ENCODE results near the gene GCSH.

The GCSH gene

DNA sequence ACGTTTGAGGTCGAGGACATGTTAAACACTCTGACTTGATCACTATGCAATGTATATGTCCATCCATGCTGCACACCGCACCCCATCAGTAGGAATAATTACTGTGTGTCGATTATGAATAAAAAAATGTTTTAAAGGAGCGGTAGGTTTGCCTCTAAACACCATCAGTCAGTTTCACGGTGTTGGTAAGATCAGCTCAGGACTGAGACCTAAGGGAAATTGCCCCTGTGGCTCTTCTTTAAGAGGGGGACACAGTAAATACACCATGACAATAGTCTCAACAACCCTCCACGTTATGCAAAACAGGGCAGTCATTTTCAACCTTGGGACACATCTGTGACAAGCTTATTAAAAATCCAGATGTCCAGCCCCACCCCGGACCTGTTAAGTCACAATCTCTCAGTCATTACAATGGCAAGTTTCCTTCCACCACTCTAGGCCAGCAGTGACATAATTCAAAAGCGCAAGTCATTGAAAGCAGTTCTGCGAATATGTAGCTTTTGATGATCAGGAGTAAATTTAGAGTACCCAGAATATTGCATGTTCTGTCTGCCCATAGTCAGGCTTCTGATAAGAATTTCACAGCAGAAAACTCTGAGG, 59.3 kb downstream of the GCSH start:
- Histone ChIP-seq H3K27ac (peak overlapping the region; percentile 32), H3K4me3 (ENCODE audit: low read depth, low read length) (peak overlapping the region; percentile 69), H3K27me3 (replicated peaks) (no peaks in the 10 kb centered on the region), H3K36me3 (replicated peaks) (peaks cover 6% of the 10 kb centered on the region)
- in situ Hi-C loops (cut with HindIII; ENCODE audit: low pct_ligation_motif_present, low sequenced_read_pairs) = no loop called here
- DNase-seq = no peak
- TF ChIP-seq CTCF (IDR thresholded peaks at IDR 0.05; ENCODE audit: low read depth, low read length, missing control alignments) = no peak

DNA sequence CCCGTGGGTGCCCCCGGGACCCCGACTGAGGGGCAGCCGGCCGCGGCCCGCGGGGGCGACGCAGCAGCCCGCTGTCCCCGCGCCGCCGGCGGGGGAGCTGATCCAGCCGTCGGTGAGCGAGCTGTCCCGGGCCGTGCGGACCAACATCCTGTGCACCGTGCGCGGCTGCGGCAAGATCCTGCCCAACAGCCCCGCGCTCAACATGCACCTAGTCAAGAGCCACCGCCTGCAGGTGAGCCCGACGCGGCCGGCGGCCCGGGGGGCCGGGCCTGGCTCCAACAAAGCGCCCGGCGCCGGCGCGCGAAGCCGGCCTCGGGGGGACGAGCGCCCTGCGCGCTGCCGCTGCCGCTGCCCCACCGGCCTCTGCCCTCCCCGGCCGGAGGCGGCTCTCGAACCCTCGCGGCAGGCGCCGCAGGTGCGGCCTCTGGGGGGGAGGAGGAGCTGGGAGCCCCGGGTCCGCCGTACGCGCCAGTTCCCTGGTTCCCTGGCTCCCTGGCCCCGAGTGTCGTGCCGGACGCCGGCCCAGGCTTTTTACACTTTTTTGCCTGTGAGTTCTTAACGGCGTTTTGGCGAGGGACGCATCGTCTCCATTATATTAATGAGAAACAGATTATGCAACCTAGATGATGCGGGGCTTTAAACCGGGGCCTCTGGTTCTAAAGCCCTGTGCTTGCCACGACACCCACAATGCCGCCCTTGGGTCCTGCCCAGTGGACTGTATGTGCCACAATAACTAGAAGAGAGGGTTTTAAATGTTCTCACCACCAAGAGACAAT, 60.0 kb downstream of the GCSH start:
- H3K36me3 ChIP-seq (replicated peaks) = no peaks in the 10 kb centered on the region
- peak; percentile 13 for TF ChIP-seq CTCF (IDR thresholded peaks at IDR 0.05; ENCODE audit: low read depth, low read length, missing control alignments)
- H3K27ac ChIP-seq = peak overlapping the region; percentile 32

GRCh38 chr16:81035398-81035974, 60.7 kb downstream of the GCSH start, which contains the start of gene ATMIN:
Gene ATMIN, plus strand, starts transcription at chr16:81035842. Its CDS starts 29 bp downstream, at chr16:81035871.
- peak; percentile 52 for DNase-seq
- Histone ChIP-seq H3K27me3 (replicated peaks) (no peaks in the 10 kb centered on the region), H3K4me3 (ENCODE audit: low read depth, low read length) (peak within 1 kb of the TSS; percentile 69), H3K27ac (peak within 1 kb of the TSS; percentile 32), H3K36me3 (replicated peaks) (no peaks in the 10 kb centered on the region)
- in situ Hi-C loops (cut with HindIII; ENCODE audit: low pct_ligation_motif_present, low sequenced_read_pairs) = no loop called here
- peak; percentile 81 for TF ChIP-seq CTCF (IDR thresholded peaks at IDR 0.05; ENCODE audit: low read depth, low read length, missing control alignments)

More for the DNA sequence above, 60.0 kb downstream of the GCSH start:
- peak overlapping the region; percentile 69 for H3K4me3 ChIP-seq (ENCODE audit: low read depth, low read length)
- DNase-seq = peak; percentile 6
- no peaks in the 10 kb centered on the region for H3K27me3 ChIP-seq (replicated peaks)
- in situ Hi-C loops (cut with HindIII; ENCODE audit: low pct_ligation_motif_present, low sequenced_read_pairs) = no loop called here

Measured in brain microvascular endothelial cell (primary cell).